GOT3 (cell line): ENCODE data around the gene BCORL1.

Experiments
- DNase-seq: peaks from one replicate; lab custom pipeline; 2025; ENCODE audit warnings: mixed read lengths; lab: John Stamatoyannopoulos, UW

BCORL1 gene, protein sequence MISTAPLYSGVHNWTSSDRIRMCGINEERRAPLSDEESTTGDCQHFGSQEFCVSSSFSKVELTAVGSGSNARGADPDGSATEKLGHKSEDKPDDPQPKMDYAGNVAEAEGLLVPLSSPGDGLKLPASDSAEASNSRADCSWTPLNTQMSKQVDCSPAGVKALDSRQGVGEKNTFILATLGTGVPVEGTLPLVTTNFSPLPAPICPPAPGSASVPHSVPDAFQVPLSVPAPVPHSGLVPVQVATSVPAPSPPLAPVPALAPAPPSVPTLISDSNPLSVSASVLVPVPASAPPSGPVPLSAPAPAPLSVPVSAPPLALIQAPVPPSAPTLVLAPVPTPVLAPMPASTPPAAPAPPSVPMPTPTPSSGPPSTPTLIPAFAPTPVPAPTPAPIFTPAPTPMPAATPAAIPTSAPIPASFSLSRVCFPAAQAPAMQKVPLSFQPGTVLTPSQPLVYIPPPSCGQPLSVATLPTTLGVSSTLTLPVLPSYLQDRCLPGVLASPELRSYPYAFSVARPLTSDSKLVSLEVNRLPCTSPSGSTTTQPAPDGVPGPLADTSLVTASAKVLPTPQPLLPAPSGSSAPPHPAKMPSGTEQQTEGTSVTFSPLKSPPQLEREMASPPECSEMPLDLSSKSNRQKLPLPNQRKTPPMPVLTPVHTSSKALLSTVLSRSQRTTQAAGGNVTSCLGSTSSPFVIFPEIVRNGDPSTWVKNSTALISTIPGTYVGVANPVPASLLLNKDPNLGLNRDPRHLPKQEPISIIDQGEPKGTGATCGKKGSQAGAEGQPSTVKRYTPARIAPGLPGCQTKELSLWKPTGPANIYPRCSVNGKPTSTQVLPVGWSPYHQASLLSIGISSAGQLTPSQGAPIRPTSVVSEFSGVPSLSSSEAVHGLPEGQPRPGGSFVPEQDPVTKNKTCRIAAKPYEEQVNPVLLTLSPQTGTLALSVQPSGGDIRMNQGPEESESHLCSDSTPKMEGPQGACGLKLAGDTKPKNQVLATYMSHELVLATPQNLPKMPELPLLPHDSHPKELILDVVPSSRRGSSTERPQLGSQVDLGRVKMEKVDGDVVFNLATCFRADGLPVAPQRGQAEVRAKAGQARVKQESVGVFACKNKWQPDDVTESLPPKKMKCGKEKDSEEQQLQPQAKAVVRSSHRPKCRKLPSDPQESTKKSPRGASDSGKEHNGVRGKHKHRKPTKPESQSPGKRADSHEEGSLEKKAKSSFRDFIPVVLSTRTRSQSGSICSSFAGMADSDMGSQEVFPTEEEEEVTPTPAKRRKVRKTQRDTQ (N-terminal part only)

DNA sequence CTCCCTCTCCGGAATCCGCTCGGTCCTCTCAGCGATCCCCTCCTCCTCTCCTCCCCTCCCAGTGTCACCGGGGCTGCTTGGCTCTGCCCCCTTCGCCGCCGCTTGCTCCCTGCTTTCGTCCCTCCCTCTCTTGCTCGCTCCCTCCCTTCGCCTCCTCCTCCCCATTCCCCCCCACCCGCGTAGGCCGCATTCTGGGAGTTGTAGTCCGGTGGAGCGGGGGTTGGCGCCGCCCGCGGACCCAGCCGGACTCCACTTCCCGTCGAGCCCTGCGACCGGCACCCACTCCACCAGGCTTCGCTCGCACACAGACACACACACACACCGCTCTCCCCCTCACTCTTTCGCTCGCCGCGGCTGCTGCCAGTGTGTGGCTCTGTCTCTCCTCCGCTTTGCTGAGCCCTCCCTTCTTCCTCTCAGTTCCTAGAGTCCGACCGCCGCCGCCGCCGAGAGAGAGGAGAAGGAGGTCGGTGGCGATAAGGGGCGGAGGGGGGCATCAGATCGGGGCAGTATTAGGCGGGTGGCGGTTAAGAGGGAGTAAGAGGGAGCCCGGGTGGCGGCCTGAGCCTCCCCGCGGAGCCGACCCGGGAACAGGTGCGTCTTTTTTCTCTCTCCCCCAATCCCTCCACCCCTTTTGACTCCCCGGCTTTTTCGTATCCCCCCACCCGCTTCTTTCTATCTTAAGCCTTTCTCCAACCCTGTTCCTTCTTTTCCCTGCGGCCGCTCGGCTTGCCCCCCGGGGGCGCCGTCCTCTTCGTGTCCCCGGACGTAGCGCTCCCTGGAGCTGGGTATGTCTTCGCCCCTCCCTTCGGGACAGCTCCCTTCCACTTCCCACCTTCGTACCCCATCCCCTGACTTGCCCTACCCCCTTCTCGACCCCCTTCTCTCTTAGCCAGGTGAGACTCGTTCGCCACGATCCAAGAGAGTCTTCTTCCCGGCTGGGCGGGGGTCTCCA is at the start of gene BCORL1:
TSS of gene BCORL1 (plus strand) at position 336 of the 952 bp plus-strand sequence. CDS start 22,597 bp downstream, outside the sequence.
- DNase-seq: peak; percentile 54

DNA sequence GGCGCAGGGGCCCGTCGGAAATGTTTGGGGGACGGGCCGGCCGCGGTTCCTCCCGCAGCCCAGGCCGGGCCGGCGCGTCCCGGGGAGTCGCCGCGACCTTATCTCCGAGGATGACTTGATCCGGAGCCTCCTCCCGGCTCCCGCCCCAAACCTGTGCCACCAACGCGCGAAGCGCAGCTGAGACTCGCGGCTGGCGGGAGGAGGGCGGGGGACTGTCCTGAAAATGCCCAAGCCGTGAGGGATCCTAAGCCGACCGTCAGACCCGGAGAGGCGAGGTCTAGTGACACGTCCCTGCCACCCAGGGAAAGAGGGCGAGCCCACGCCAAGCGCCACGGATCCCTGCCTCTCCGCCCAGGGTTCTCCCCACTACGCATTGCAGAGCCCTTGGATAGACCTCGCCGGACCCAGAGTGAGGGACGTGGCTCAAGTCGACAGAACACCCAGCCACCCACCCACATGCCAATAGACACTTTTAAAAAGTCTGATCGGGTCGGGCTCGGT is 49.6 kb upstream of the BCORL1 start:
- no peak for DNase-seq

DNA sequence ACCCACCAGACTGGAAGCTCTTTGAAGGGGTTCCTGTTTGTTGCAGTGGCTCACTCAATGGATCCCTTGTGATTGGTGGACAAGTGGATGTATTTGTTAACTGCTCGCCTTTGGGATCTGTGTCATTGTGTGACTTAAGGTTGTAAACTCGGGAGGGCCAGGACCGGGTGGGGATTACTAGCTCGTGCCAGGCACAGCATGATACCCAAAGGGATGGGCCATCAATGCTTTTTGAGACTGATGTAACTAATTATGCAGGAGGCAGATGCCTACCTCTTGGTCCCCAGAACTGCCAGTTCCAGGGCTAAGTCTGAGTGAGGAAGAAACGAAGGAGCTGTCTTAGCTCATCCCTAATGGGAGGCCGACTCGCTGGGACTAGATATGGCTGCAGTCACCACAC is 48.7 kb upstream of the BCORL1 start:
- DNase-seq: no peak

DNA sequence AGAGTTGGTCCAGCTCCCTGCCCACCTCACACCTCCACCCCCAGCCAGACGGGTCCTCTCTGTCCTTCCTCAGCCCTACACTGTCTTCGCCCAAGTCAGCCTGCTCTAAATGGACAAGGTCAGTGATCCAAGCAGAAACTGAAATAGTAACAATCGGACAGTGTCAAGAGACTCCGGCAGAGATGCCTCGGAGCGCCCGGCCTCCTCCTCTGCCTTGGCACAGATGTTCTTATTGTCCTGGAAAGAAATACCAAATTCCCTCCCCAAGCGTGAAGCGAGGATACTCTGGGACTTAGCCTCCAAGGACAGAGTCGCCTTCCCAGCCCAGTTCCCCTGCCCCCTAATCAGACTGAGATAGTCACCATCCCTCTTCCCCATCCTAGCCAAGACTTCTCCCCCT is 48.0 kb upstream of the BCORL1 start:
- no peak for DNase-seq

DNA sequence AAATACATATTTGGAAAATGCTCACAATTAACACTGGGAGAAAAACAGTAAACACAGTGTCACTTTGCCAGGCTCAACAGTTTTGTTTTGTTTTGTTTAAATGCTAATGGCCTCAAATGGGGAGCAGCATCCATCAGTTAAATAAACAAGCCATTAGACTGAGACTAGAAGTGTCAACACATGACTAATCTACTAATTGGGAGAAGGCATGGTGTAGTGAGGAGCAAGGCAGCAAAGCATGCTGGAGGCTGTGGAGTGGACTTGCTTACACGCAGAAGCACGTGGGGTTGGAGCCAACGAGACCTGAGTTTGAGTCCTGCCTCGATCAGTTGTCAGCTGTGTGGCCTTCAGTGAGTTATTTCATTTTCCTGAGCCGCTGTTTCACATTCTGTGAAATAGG is 47.5 kb upstream of the BCORL1 start:
- DNase-seq: no peak

DNA sequence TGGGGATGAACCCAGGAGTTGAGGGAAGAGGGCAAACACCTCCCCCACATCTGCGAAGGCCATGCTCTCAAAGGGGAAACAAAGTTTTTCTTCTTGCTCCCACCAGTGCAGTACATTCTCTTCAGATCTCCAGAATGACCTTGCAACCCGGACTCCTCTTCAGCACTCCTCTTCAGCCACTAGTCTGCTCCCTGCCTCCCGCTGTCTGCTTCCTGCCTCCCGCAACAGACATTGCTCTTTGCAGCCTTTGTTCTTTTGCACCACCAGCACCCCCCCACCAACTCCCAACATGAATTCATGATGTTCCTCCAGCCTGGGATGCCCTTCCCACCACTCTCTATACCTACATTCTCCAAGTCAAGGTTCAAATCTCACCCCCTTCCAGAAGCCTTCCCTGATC is 44.4 kb upstream of the BCORL1 start:
- no peak for DNase-seq

DNA sequence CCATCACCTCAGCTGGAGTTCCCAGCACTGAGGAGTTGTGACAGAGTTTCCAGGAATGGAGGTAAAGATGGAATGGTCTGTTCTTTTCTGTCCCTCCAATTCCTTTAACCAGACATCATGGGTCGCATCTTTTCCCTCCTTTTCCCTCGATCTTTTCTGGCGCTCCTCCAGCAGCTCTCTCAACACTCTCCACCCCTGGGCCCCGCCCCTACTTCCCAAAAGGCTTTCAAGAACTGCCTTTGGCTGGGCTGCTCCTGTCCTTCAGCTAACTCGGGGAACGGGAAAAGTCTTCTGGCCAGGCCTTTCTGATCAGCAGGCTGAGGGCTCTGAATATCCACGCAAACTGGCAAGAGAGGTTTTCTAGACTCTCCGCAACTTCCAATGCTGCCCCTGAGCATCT is 42.4 kb upstream of the BCORL1 start:
- DNase-seq: no peak

DNA sequence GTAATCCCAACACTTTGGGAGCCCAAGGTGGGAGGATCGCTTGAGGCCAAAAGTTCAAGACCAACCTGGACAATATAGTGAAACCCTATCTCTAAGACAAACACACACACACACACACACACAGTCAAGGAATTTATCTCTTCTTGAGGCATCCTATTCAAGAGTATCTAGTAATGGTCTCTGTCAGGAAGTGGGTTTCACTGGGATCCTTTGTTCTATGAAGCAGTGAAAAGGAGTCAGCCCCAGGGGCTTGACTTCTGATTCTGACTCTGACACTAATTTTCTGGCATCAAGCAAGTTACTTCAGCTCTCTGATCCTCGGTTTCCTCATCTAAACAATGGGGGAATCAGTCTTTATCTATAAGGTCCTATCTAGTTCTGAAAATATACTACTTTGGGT is 41.7 kb upstream of the BCORL1 start:
- no peak for DNase-seq

DNA sequence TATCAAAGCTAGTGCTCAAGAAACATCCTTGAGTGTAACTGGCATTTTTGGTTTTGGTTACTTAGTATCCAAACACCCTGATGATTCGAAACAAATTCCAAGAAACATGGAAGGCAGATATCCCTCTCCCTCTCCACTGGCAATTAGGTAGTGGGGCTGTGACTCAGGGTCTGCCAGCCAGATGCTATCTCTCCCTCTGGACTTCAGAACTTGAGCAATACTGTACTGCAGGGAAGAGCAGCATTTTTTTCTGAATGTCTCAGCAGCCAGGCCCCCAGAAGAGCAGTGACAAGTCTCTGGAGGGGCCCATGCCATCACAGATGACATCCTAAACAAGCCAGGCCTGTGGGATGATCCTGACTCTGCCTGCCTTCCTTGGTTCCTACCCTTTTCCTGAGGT is 37.3 kb upstream of the BCORL1 start:
- DNase-seq: no peak

DNA sequence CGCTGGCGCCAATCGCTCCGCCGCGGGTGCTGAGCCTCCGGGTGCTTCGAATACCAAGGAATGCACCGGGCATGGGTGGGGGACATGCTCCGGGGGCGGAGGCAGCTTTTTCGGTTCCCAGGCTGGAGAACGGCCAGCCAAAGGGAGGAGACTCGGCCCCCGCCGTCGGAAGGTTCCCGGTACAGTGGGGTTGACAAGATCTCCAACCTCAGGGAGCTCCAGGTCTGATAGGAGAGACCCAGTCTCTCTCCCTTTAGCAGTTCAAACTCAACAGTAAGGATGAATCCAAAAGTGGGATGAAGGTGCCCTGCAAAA is 29.1 kb upstream of the BCORL1 start:
- no peak for DNase-seq

DNA sequence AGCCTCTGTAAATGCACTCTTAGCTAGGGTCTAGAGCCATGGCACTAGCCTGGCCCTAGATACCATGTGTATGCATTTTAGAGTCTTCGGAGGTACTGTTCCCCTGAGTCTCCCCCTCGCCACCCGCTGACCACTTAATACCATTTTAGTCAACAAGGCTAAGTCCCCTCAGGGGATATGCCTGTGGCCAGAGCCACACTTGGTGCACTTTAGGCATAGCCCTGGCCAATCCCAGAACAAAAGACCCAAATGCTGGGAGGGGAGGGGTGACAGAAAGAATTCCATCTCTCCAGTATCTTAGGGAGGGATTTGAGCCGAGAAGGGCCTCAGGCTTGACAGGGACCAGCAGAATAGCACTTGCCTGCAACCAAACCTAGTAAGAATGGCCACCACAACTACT is 28.6 kb upstream of the BCORL1 start:
- no peak for DNase-seq

DNA sequence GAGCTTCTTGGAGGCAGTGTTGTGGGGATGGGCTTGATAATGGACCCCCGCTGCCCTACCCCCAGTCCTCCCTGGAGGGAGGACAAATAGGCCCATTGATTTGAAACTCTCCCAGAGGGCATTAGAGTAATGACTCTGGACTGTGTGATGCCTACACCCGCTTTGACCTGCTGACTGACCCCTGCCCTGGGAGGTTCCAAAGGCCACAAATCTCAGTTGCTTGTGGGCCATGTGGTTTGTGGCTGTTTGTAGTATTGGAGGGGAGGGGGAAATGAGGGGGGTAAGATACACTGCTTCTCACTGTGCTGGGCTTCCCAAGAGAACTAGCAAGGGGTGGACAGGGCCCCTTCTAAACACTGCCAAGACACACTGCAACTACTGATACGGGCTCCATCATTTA is 27.6 kb upstream of the BCORL1 start:
- no peak for DNase-seq

DNA sequence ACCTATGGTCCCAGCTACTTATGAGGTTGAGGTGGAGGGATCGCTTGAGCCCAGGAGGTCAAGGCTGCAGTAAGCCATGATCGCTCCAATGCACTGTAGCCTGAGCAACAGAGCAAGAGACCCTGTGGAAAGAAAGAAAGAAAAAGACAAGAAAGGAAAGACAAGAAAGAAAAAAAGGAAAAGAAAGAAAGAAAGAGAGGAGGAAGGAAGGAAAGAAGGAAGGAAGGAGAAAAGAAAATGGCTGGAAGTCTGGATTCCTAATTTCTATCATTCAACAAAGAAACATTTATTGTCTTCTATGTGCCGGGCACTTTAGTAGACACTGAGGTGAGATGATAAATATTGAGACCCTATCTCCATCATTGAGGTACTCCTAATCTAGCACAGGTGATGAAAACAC is 26.8 kb upstream of the BCORL1 start:
- no peak for DNase-seq

DNA sequence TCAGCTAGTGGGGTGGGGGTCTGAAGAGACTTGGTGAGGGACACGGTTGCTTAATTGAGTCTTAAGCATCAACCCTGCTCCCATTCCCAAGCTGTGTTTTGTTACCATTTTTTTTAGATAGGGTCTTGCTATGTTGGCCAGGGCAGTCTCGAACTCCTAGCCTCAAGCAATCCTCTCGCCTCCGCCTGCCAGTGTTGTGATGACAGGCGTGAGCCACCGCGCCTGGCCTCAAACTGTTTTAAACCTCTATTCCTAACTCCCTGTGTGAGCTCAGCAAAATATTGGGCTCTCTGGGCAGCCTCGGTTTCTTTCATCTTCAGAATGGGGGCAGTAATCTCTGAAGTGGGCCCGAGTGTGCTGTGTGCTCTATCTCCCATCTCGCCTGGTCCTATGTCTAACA is 26.3 kb upstream of the BCORL1 start:
- no peak for DNase-seq

DNA sequence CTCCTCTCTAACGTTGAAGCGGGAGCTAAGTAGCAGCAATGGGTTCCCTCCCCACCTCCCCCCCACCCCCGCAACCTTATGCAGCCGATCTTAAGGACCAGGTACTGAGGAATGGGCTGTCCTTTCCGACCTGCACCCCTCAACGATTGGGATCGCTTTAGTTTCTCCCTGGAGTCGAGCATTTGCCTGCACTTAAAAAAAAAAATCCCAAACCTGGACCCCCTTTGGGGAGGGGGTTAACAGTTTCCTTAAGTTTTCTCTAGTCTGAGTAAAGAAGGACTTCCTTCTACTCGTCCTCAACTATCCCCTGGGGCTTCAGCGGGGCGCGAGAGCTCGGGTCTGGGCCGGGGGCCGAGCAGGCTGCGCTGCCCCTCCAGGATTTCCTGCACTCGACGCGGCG is 25.7 kb upstream of the BCORL1 start:
- no peak for DNase-seq

DNA sequence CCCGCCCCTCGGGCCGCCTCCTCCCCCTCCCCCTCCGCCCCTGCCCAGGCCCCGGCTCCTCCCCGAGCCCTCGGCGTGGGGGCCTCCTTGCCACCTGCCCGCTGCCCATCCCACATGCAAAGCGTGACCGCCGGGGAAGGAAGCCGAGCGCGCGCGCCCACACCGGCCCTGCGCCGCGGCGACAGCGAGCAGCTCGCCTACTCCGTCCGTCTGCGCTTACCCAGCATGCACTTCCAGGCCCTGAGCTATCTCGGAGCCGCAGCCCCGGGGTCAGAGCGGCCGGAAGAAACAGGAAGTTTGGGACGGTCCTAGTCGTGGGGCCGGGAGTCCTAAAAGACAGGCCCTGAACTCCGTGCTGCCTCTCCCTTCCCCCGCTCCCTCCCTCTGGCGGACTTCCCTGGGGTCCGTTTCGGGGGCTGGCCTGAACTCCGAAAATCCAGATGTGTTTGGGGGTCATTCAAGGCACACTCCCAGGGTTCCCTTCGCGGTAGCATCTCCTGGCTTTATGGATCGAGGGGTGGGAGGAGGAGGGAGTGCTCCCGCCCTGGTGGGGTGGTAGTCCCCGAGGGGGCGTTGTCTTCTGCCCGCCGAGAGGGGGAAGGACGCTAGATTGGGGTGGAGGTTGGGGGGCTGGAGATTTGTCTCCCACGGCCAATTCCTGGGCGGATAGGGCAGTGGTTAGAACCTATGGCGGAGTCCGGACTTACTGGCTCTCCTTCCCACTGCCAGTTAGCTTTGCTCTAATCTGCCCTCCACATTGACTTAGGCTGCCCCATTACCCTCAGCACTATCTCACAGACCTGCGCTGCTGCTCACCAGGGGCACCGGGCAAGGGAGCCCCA is 25.0 kb upstream of the BCORL1 start:
- no peak for DNase-seq

DNA sequence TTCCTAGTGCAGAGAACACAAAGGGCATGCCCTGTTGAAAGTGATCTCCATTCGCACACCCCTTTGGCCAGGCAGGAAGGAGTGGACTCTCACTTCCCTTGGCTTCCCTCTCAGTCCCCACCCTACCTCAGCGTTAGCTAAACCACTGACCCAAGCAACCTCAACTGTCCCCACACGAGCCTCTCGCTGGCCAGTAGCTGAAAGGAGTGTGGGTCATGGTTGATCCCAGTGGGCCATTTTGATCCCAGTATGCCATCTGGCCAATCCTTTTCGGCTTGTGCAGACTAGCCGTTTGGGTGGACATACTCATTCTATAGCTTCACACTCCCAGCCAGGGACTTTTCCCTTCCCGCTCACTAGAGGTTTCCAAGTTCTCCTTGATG is 24.4 kb upstream of the BCORL1 start:
- DNase-seq: no peak

DNA sequence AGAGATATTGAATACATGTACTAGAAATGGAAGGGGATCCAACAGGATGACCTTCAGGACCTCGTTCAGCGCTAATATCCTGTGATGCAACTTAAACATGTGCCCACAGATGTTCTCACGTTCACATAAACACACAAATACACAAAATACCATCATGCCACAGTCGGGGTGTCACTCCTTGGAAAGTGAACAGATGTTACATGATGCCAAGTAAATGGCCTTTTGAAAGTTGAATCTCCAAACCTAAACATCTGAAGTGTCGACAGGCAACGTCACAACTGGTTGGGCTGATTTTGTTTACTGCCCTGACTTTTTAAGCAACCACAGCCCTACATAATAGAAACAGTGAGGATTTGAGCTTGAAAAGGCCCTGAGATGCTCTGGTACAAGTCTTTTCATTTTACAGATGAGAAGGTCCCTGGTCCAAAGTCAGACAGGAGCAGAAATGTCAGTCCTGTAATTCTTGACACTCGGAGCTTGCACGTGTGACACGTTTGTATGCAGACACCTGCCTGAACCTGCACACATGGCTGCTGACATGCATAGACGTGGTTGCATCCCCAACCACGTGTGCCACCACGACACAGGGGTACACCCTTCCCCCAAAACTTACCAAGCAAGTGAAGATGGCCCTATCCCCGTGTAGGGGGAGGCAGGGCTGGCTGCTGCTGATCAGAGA is 23.5 kb upstream of the BCORL1 start:
- DNase-seq: no peak

DNA sequence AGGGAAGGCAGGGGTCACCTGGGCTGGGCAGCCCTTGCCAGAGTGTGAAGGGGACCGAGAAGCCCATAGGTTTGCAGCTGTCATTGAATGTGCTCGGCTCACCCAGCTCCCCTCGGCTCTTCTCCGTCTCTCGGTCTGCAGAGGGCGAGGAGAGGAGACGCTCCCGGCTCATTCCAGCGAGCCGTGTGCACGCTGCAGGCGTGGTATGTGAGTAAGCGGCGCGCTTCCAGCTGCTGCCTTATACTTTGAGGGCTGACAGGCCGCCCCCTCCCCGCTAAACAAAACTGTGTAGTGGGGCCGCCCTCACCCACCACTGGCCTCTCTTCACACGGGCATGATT is 23.0 kb upstream of the BCORL1 start:
- DNase-seq: no peak
